ENCODE data around the gene BCHE.

The BCHE gene

DNA sequence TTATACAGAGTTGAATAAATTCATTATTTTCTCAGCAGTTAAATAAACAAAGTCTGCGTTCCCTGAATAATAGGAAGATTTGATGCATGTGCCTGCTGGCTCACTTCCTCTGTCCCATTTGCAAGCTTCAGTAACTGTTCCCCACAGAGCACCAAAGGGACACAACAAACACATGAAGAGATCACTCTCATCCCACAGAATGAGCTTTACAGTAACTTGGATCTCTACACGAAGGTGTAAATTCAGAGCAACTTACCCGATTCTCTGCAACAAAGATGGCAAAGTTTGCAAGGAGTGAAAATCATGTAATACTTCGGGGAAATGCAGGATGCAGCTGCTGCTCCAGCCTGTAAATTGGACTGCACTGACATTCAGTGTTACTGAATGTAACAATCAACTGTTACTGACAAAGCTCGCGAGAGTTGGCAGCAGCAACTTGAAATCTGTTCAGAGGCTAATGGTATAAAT lies at the start of gene BCHE:
TSS of gene BCHE (minus strand) at position 366 of the 468 bp plus-strand sequence. CDS start 6,390 bp downstream, outside the sequence.
- no peak for DNase-seq (ENCODE audit: low spot score)
- H3K4me3 ChIP-seq: peak within 1 kb of the TSS; percentile 56
- no peak within 1 kb of the TSS for H3K27ac ChIP-seq
- TF ChIP-seq, protein P1, sequence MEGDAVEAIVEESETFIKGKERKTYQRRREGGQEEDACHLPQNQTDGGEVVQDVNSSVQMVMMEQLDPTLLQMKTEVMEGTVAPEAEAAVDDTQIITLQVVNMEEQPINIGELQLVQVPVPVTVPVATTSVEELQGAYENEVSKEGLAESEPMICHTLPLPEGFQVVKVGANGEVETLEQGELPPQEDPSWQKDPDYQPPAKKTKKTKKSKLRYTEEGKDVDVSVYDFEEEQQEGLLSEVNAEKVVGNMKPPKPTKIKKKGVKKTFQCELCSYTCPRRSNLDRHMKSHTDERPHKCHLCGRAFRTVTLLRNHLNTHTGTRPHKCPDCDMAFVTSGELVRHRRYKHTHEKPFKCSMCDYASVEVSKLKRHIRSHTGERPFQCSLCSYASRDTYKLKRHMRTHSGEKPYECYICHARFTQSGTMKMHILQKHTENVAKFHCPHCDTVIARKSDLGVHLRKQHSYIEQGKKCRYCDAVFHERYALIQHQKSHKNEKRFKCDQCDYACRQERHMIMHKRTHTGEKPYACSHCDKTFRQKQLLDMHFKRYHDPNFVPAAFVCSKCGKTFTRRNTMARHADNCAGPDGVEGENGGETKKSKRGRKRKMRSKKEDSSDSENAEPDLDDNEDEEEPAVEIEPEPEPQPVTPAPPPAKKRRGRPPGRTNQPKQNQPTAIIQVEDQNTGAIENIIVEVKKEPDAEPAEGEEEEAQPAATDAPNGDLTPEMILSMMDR (IDR thresholded peaks at IDR 0.05): no peak

DNA sequence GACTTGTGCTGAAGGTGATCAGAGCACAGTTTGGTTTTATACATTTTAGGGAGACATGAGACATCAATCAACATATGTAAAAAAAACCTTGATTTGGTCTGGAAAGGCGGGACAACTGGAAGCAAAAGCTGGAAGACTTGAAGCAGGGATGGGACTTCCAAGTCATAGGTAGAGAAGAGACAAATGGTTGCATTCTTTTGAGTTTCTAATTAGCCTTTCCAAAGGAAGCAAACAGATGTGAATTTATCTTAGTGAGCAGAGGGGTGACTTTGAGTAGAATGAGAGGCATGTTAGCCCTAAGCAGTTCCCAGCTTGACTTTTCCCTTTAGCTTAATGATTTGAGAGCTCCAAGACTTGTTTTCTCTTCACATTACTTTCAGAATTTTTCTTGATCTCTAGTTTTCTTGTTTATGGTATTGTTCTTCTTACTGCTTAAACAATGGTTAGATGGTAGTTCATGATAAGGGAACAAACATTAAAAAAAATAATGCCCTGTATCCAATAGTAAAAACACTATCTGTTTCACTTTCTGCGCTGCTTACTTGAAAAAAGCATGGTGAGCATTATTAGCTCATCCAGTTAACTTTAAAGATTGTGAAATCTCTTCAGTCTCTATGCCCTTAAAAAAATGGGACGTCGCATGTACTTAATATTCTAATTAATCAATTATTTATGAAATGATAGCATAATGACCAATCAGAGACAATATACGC lies 48.5 kb upstream of the BCHE start:
- no peak overlapping the region for H3K27ac ChIP-seq
- no peak for DNase-seq (ENCODE audit: low spot score)
- H3K4me3 ChIP-seq: no peak overlapping the region
- TF ChIP-seq, protein P1 (IDR thresholded peaks at IDR 0.05): no peak

DNA sequence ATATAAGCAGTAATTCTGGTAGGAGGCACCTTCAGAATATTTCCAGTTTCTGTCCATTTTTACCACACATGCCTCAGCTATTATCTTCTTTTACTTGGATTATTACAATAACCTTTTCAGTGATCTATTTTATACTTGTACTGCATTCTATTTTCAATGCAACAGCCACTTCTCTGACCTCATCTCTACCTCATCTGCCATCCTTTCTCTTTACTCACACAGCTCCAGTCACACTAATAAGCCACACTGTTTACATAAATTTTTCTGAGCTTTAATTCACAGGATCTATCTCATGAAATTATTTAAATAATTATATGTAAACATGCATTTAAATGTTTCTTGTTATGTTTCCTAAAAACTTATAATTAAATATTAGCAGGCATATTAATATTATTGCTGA lies 47.3 kb upstream of the BCHE start:
- Histone ChIP-seq H3K4me3 (no peak overlapping the region), H3K27ac (no peak overlapping the region)
- TF ChIP-seq, protein P1 (IDR thresholded peaks at IDR 0.05): no peak
- no peak for DNase-seq (ENCODE audit: low spot score)

DNA sequence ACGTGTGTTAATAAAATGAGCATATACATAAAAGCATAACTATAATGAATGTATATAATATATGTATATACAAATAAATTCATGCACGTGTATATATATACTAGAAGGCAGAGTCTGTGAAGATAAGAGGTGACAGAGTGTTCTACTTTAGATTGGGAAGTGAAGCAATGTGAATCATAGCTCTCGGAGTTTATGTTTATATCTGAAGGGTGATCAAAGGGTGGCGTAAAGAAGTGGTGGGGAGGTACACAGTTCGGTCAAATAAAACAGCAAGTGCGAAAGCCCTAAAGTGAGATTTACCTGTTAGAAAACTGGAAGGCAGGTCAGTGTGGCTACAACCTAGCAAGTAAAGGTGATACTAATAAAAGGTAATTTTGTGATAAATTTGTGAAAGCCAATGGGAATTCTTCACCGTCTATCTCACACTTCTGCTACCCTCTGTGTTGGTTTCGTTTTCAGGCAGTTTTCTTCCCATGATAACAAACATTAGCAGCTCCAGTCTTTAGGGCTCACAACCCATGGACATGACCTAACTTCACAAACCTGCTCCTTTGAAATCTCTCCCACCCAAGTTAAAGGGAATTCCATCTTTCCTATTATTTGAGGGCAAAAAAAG lies 46.7 kb upstream of the BCHE start:
- H3K4me3 ChIP-seq: no peak overlapping the region
- TF ChIP-seq, protein P1 (IDR thresholded peaks at IDR 0.05): no peak
- DNase-seq (ENCODE audit: low spot score): no peak
- no peak overlapping the region for H3K27ac ChIP-seq

DNA sequence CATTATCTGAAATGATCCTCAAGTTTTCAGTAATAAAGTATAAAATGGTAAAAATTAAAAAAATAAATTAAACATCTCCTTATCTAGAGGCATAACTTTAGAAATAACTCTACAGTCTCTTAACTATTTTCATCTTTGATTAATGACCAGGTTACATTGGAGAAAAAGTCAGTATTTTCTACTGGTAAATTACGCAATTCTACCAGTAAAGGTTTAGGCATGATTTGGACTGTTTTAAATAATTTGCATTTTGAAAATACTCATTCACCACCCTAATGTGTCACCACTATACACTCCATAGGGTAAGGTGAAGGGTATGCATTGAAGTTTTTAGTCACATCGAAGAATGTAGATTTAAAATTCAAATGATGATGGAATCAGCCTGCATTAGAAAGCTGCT lies 45.9 kb upstream of the BCHE start:
- DNase-seq (ENCODE audit: low spot score): no peak
- TF ChIP-seq, protein P1 (IDR thresholded peaks at IDR 0.05): no peak
- no peak overlapping the region for H3K27ac ChIP-seq

GRCh38 chr3:165875644-165876043 lies 38.4 kb upstream of the BCHE start:
- Histone ChIP-seq H3K4me3 (no peak overlapping the region), H3K27ac (no peak overlapping the region)
- TF ChIP-seq, protein P1 (IDR thresholded peaks at IDR 0.05): no peak
- no peak for DNase-seq (ENCODE audit: low spot score)

More for the DNA sequence above, 45.9 kb upstream of the BCHE start:
- no peak overlapping the region for H3K4me3 ChIP-seq

All from coronary artery (tissue), 2 donors.